Measurements from ENCODE around the gene PTGDR2.

Gene PTGDR2

DNA sequence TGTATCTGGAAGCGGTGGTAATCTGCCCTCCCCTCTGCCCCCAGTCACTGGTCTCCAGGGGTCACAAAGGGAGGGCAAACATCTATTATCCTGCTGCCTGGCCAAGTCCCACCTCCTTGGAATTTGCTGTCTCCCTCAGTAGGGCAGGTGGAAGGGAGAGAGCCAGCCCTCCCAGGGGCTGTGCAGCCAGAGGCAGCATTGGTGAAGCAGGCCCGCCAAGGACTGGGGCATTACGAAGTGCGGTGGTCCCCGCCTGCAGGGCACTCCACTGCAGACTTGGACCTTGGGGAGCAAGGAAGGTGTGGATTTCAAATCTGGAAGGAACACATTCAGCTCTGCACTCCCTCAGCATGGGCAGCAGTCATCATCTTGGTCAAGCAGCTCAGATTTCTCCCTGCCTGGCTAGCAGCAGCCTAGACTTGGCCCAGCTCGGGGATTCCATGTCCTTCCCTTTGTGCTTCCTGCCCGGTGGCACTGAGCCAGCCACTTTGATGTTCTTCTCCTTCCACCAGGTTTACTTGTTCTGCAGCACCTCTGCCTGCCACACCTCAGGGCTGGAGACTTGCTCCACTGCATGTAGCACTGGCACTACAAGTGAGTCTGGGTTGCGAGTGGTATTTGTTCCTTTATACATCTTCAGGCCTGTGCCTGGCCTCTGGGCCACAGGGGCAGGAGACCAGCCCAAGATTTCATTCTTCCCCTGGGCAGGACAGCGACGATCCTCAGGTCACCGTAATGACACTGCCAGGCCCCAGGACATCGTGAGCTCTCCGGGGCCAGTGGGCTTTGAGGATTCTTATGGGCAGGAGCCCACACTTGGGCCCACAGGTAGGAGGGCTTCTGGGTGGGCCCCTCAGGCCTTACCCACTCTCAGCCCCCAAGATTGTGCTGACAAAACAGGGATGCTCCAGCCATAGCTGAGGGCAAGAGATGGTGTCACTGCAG, 18.9 kb upstream of the PTGDR2 start:
- DNase-seq (ENCODE audit: low read depth): no peak

- DNase-seq (ENCODE audit: low read depth): no peak
These were observed 17.8 kb upstream of the PTGDR2 start for GRCh38 chr11:60873533-60873932.

GRCh38 chr11:60872961-60873524, 17.3 kb upstream of the PTGDR2 start:
- peak; percentile 97 for DNase-seq (ENCODE audit: low read depth)

- peak; percentile 65 for DNase-seq (ENCODE audit: low read depth)
These were observed 16.6 kb upstream of the PTGDR2 start for GRCh38 chr11:60872124-60872960.

GRCh38 chr11:60871378-60872061, 15.8 kb upstream of the PTGDR2 start:
- peak; percentile 34 for DNase-seq (ENCODE audit: low read depth)

DNA sequence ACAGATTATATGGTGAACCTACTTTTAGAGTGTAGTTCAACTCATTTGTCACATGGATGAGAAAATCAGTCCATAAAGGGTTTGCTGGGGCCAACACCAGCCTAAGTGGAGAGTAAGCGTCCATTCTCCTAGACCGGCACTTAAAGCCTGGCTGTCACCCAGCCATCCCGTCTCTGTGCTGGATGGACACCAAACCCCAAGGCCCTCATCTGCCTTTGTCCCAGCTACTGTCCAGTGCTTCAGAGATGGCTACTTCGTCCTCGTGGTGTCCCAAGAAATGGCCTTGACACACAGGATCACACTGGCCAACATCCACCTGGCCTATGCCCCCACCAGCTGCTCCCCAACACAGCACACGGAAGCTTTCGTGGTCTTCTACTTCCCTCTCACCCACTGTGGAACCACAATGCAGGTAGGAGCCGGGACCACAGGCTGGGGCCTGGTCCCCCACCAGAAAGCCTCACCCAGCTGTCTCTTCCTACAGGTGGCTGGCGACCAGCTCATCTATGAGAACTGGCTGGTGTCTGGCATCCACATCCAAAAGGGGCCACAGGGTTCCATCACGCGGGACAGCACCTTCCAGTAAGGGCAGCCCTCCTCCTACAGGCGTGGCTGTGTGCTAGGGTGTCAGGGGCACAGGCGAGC, 15.1 kb upstream of the PTGDR2 start:
- DNase-seq (ENCODE audit: low read depth): no peak

DNA sequence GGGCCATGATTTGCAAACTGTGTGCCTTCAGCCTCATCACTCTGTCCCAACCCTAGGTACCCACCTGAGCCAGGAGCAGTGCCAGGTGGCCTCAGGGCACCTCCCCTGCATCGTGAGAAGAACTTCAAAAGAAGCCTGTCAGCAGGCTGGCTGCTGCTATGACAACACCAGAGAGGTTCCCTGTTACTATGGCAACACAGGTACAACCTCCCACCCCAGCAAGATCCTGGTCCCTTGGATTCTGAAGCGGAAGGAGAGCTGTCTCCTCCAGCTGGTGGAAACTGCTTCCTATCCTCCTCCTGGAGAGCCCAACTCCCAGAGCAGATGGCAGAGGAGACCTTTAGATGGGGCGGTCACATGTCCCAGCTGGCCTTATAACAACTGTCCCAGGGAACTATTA, 14.5 kb upstream of the PTGDR2 start:
- DNase-seq (ENCODE audit: low read depth): no peak

GRCh38 chr11:60869451-60869825, 13.7 kb upstream of the PTGDR2 start:
- no peak for DNase-seq (ENCODE audit: low read depth)

- DNase-seq (ENCODE audit: low read depth): no peak
These were observed 13.1 kb upstream of the PTGDR2 start for GRCh38 chr11:60868682-60869450.

GRCh38 chr11:60867871-60868681, 12.3 kb upstream of the PTGDR2 start:
- DNase-seq (ENCODE audit: low read depth): no peak

- no peak for DNase-seq (ENCODE audit: low read depth)
These were observed 11.4 kb upstream of the PTGDR2 start, which contains the start of gene ZP1 for GRCh38 chr11:60866911-60867870. TSS of gene ZP1 (plus strand) at chr11:60867542. CDS start at chr11:60867562, 20 bp downstream.

GRCh38 chr11:60864856-60865513, 9.2 kb upstream of the PTGDR2 start:
- DNase-seq (ENCODE audit: low read depth): no peak

GRCh38 chr11:60863550-60864521, 8.1 kb upstream of the PTGDR2 start:
- no peak for DNase-seq (ENCODE audit: low read depth)

DNA sequence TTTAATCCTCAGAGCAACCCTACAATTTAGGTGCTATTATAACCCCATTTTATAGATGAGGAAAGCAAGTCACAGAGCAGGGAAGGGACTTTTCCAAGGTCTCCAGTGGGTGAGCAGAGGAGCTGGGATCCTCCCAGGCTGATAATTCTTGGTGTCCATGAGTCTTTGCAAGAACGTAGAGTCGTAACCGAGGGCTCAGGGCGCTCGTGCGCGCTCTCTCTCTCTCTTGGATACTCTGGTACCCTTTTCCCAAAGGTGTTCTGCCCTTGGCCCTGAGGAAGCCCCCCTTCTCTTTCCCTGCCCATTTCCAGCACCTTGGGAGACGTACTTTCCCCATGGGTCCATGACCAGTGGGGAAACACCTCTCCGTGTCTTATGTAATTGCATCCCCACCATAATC, 6.4 kb upstream of the PTGDR2 start:
- no peak for DNase-seq (ENCODE audit: low read depth)

DNA sequence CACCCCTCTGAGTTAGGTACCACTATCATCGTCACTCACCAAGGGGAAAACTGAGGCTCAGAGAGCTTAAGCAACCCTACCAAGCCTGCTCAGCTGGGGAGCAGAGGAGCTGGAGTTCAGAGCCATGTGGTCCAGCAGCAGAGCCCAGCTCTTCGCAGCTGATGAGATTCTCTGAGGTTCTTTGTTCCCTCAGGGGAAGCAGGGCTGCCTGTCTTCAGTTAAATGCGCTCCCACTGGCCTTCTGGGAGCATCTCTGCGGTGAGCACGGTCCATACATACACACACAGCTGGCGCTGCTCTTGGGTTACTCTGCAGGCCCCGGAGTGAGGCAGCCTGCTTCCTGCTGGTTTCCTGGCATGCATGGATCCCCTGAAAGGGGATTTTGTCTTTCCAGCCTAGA, 5.2 kb upstream of the PTGDR2 start:
- DNase-seq (ENCODE audit: low read depth): no peak

DNA sequence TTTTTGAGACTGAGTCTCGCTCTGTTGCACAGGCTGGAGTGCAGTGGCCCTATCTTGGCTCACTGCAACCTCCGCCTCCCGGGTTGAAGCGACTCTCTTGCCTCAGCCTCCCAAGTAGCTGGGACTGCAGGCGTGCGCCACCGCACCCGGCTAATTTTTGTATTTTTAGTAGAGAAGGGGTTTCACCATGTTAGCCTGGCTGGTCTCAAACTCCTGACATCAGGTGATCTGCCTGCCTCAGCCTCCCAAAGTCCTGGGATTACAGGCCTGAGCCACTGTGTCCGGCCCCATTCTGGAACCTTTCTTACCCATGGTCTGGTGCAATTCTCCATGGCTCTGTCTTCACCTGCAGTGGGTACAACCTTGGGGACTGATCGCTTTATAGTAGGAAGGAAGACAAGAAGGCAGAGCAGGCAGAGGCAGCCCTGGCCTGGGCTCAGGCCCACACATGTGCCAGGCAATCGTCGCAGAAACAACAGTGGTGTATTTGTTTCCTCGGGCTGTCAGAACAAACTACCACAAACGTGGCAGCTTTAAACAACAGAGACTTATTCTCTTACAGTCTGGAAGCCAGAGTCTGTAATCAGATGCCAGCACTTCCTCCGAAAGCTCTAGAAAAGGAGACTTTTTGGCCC, 4.0 kb upstream of the PTGDR2 start:
- DNase-seq (ENCODE audit: low read depth): no peak

All from ELR (cell line).